ENCODE data around the gene TMEM125. TPM values are rescaled to one million over a fixed set of nuclear protein-coding genes. Genes with fewer than 3 reads are reported as not detected.

TMEM125 gene
- total RNA-seq, 1 donor from 2014 or later, result 1.2 TPM

DNA sequence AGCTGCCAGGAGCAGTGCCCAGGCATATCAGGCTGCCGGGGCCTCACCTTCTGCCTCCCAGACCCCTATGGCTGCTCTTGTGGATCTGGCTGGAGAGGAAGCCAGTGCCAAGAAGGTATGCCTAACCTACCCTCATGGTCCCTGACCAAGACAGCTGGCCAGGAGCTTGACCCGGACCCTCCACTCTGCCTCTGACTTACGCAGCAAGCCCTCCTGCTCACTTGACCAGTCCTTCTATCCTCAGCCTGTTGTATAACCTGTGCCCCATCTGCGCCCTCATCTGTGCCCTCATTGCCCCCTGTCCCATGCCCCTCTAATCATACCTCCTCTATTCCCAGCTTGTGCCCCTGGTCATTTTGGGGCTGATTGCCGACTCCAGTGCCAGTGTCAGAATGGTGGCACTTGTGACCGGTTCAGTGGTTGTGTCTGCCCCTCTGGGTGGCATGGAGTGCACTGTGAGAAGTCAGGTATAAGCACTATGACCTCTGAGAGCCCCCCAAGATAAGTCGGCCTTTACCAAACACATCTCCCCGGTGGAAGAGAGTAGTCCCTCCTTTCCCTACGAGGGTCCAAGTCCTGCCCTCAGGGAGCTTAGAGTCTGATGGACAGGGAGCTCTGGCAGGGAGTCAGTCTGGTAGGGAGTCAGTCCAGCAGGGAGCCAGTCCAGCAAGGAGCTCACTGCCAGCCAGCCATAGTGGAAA is 37.8 kb downstream of the TMEM125 start:
- no peak for DNase-seq (ENCODE audit: extremely low spot score in 2 of 2)
- H3K27ac ChIP-seq, result no peak overlapping the region
- no peaks in the 10 kb centered on the region for H3K4me1 ChIP-seq
- no peaks in the 10 kb centered on the region for H3K9me3 ChIP-seq
- H3K27me3 ChIP-seq, result no peaks in the 10 kb centered on the region
- TF ChIP-seq POLR2AphosphoS5 (IDR thresholded peaks at IDR 0.05; ENCODE audit: insufficient read depth in 1 of 2, low read depth in 1 of 2) (no peak), POLR2A (IDR thresholded peaks at IDR 0.05) (no peak)
- TF ChIP-seq, protein P1, sequence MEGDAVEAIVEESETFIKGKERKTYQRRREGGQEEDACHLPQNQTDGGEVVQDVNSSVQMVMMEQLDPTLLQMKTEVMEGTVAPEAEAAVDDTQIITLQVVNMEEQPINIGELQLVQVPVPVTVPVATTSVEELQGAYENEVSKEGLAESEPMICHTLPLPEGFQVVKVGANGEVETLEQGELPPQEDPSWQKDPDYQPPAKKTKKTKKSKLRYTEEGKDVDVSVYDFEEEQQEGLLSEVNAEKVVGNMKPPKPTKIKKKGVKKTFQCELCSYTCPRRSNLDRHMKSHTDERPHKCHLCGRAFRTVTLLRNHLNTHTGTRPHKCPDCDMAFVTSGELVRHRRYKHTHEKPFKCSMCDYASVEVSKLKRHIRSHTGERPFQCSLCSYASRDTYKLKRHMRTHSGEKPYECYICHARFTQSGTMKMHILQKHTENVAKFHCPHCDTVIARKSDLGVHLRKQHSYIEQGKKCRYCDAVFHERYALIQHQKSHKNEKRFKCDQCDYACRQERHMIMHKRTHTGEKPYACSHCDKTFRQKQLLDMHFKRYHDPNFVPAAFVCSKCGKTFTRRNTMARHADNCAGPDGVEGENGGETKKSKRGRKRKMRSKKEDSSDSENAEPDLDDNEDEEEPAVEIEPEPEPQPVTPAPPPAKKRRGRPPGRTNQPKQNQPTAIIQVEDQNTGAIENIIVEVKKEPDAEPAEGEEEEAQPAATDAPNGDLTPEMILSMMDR (IDR thresholded peaks at IDR 0.05), result no peak
- H3K36me3 ChIP-seq, result no peaks in the 10 kb centered on the region
- H3K4me3 ChIP-seq, result no peak overlapping the region
- intact Hi-C loops (cut with DNase I), result no loop called here

DNA sequence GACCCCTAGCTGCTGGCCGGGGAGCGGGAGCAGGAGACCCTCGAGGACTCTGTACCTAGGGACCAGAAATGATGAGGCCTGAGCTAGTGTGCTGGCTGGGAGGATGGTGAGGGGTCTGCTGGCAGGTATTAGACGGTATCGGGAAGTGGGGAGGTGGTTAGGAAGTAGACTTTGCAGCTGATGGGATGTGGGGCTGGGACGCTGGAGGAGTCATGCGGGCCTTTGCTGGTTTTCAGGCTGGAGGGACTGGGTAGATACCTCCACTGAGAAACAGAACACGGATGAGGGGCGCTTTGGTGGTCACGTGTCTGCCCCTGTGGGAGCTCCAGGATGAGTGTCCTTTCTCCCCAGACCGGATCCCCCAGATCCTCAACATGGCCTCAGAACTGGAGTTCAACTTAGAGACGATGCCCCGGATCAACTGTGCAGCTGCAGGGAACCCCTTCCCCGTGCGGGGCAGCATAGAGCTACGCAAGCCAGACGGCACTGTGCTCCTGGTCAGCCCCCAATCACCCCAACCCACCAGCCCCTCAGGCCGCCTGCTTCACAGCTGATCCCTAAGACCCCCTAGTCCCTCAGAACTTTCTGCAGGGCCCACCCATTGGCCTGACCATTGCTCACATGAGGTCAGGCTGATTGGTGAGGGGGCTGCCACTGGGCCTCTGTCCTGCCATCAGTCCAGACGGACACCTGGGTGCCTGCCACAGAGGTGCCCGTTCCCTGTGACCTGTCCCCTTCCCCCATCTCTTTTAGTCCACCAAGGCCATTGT is 39.0 kb downstream of the TMEM125 start:
- Histone ChIP-seq H3K27ac (no peak overlapping the region), H3K4me3 (no peak overlapping the region), H3K27me3 (no peaks in the 10 kb centered on the region), H3K9me3 (no peaks in the 10 kb centered on the region), H3K4me1 (no peaks in the 10 kb centered on the region), H3K36me3 (no peaks in the 10 kb centered on the region)
- TF ChIP-seq POLR2A (IDR thresholded peaks at IDR 0.05), result no peak
- TF ChIP-seq, protein P1 (IDR thresholded peaks at IDR 0.05), result no peak
- TF ChIP-seq POLR2AphosphoS5 (IDR thresholded peaks at IDR 0.05; ENCODE audit: insufficient read depth in 1 of 2, low read depth in 1 of 2), result no peak
- no peak for DNase-seq (ENCODE audit: extremely low spot score in 2 of 2)
- intact Hi-C loops (cut with DNase I), result no loop called here

DNA sequence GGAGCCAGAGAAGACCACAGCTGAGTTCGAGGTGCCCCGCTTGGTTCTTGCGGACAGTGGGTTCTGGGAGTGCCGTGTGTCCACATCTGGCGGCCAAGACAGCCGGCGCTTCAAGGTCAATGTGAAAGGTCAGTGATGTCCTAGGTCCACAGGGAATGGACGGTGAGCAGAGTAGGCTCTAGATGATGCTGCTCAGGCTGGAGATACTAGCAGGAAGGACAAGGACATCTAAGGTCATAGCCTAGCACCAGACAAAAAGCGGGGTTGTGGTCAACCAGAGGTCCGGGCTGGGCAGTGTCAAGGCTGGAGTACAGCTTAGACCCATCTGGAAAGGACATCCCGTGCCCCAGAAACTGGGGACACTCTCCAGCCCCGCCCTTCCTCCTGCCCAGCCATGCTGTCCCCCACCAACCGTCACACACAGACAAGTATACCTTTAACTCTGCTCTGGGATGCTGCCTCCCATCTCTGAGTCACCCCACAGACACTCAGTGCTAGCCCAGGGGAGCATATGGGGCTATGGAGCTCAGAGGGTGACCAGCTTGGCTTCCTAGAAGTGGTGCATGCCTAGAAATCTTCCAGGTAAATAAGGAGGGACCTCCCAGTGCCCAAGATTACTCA is 39.7 kb downstream of the TMEM125 start:
- Histone ChIP-seq H3K4me1 (no peaks in the 10 kb centered on the region), H3K27me3 (no peaks in the 10 kb centered on the region), H3K4me3 (no peak overlapping the region), H3K27ac (no peak overlapping the region), H3K9me3 (no peaks in the 10 kb centered on the region), H3K36me3 (no peaks in the 10 kb centered on the region)
- TF ChIP-seq, protein P1 (IDR thresholded peaks at IDR 0.05), result no peak
- TF ChIP-seq POLR2A (IDR thresholded peaks at IDR 0.05), result no peak
- no peak for TF ChIP-seq POLR2AphosphoS5 (IDR thresholded peaks at IDR 0.05; ENCODE audit: insufficient read depth in 1 of 2, low read depth in 1 of 2)
- no peak for DNase-seq (ENCODE audit: extremely low spot score in 2 of 2)
- intact Hi-C loops (cut with DNase I), result no loop called here

DNA sequence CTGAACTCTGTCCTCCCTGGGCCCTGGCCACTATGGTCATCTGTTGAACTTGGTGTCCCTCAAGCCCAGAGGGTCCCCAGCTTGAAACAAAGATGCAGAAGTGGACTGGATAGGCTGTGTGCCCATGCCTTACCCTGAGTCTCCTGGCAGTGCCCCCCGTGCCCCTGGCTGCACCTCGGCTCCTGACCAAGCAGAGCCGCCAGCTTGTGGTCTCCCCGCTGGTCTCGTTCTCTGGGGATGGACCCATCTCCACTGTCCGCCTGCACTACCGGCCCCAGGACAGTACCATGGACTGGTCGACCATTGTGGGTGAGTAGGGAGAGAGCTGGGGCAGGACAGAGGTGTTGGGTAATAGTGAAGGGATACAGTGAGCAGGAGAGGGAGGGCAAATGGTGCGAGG is 41.7 kb downstream of the TMEM125 start:
- intact Hi-C loops (cut with DNase I), result no loop called here
- DNase-seq (ENCODE audit: extremely low spot score in 2 of 2), result no peak
- TF ChIP-seq POLR2AphosphoS5 (IDR thresholded peaks at IDR 0.05; ENCODE audit: insufficient read depth in 1 of 2, low read depth in 1 of 2) (no peak), POLR2A (IDR thresholded peaks at IDR 0.05) (no peak)
- TF ChIP-seq, protein P1 (IDR thresholded peaks at IDR 0.05), result no peak
- no peak overlapping the region for H3K27ac ChIP-seq
- no peaks in the 10 kb centered on the region for H3K36me3 ChIP-seq
- H3K4me1 ChIP-seq, result no peaks in the 10 kb centered on the region
- no peaks in the 10 kb centered on the region for H3K27me3 ChIP-seq
- no peaks in the 10 kb centered on the region for H3K9me3 ChIP-seq
- H3K4me3 ChIP-seq, result no peak overlapping the region
